Tibial nerve (tissue), 4 donors: ENCODE results near the gene DHX30.

Experiments used
- CTCF ChIP-seq, 5 experiments: fragments of 200-600 bp in 3 of 5; fragments of 450-650 bp in 2 of 5; sonication (generic) in 3 of 5; IDR thresholded peaks; one replicate each; pipeline ENCODE4 v1.5.1; 2016 to 2019; ENCODE audit warnings: antibody characterized with exemption in 5 of 5, mild to moderate bottlenecking in 3 of 5, moderate library complexity in 2 of 5
- EP300 ChIP-seq, 2 donors: sonication (generic); formaldehyde crosslinking; IDR thresholded peaks; one replicate each; pipeline ENCODE4 v1.6.1; 2017; ENCODE audit warnings: antibody characterized with exemption in 2 of 2, mild to moderate bottlenecking in 1 of 2
- POLR2A ChIP-seq, 2 donors: fragments of 450-650 bp; IDR thresholded peaks; one replicate each; pipeline ENCODE4 v1.6.1; 2017; ENCODE audit warnings: antibody characterized with exemption in 2 of 2, mild to moderate bottlenecking in 2 of 2, moderate library complexity in 2 of 2

- no peak for TF ChIP-seq CTCF (IDR thresholded peaks at IDR 0.05)
- no peak for TF ChIP-seq EP300 (IDR thresholded peaks at IDR 0.05)
- no peak for TF ChIP-seq POLR2A (IDR thresholded peaks at IDR 0.05)
Measured at GRCh38 chr3:47762233-47762632, 40.7 kb upstream of the DHX30 start.
